Stimulated activated CD4-positive, alpha-beta T cell treated with anti-CD3 and anti-CD28 coated beads, Interleukin-15, amount 100 ng/mL, for 48 hours (primary cell): ENCODE data around the gene SYTL2.

ENCODE experiments used
- DNase-seq, 2 donors: peaks; one replicate each; pipeline ENCODE4 v3.0.0-alpha.2; 2020; ENCODE audit warnings: low read depth in 2 of 2

SYTL2 gene

GRCh38 chr11:85726381-85726780 is 84.6 kb downstream of the SYTL2 start:
- no peak for DNase-seq

GRCh38 chr11:85725510-85726258 is 85.3 kb downstream of the SYTL2 start:
- no peak for DNase-seq

- no peak for DNase-seq
These were observed 86.0 kb downstream of the SYTL2 start for GRCh38 chr11:85724748-85725465.

- no peak for DNase-seq
These were observed 87.9 kb downstream of the SYTL2 start for GRCh38 chr11:85723088-85723487.

GRCh38 chr11:85721191-85721590 is 89.8 kb downstream of the SYTL2 start:
- DNase-seq, result no peak

GRCh38 chr11:85718991-85719807 is 91.7 kb downstream of the SYTL2 start:
- no peak for DNase-seq

- DNase-seq, result no peak
These were observed 92.6 kb downstream of the SYTL2 start for GRCh38 chr11:85718126-85718943.

GRCh38 chr11:85717429-85717828 is 93.5 kb downstream of the SYTL2 start:
- DNase-seq, result no peak

- DNase-seq, result no peak
These were observed 98.0 kb downstream of the SYTL2 start for GRCh38 chr11:85712953-85713352.

- no peak for DNase-seq
These were observed 100.0 kb downstream of the SYTL2 start for GRCh38 chr11:85710917-85711316.

- DNase-seq, result no peak
These were observed 100.8 kb downstream of the SYTL2 start for GRCh38 chr11:85709941-85710702.

GRCh38 chr11:85705800-85706199 is 105.1 kb downstream of the SYTL2 start:
- DNase-seq, result no peak

- DNase-seq, result no peak
These were observed 106.0 kb downstream of the SYTL2 start for GRCh38 chr11:85704967-85705366.

- DNase-seq, result no peak
These were observed 110.8 kb downstream of the SYTL2 start for GRCh38 chr11:85699957-85700741.

GRCh38 chr11:85698195-85698594 is 112.7 kb downstream of the SYTL2 start:
- DNase-seq, result no peak

- no peak for DNase-seq
These were observed 113.2 kb downstream of the SYTL2 start for GRCh38 chr11:85697747-85698146.

GRCh38 chr11:85695546-85695945 is 115.4 kb downstream of the SYTL2 start:
- DNase-seq, result no peak

- DNase-seq, result no peak
These were observed 116.5 kb downstream of the SYTL2 start for GRCh38 chr11:85694385-85694980.

GRCh38 chr11:85685820-85686459 is 125.0 kb downstream of the SYTL2 start, which contains the start of gene CCDC89:
Gene CCDC89, minus strand, starts transcription at chr11:85686195. Its CDS starts 65 bp downstream, at chr11:85686130.
- DNase-seq, result no peak
